Peyer's patch (tissue), 4 donors: ENCODE data around the gene CCDC187. TPM values are rescaled to one million over a fixed set of nuclear protein-coding genes. Genes with fewer than 3 reads are reported as not detected.
"Not testable (repeated sequence)": the region's sequence is repeated elsewhere in the genome, so short reads cannot be mapped to it uniquely, and the experiment has no call there.

ENCODE experiments used
- DNase-seq, 3 donors: peaks; one replicate each; pipeline ENCODE4 v3.0.0-alpha.2; 2017 to 2019
- H3K27ac ChIP-seq, 4 donors: fragments of 200-600 bp; sonication (generic); one replicate each; pipeline ENCODE4 v1.5.1; 2016 to 2019
- H3K27me3 ChIP-seq, 2 donors: fragments of 200-600 bp; sonication (generic); one replicate each; pipeline ENCODE4 v1.5.1; 2019
- H3K36me3 ChIP-seq, 3 donors: fragments of 200-600 bp; sonication (generic); one replicate each; pipeline ENCODE4 v1.5.1; 2016 to 2019
- H3K4me1 ChIP-seq, 4 donors: fragments of 200-600 bp; sonication (generic); one replicate each; pipeline ENCODE4 v1.5.1; 2016 to 2019
- H3K4me3 ChIP-seq, 4 donors: fragments of 200-600 bp; sonication (generic); 1 replicate in 3 of 4; 2 replicates in 1 of 4; pipeline ENCODE4 v1.5.1; 2016 to 2019; ENCODE audit warnings: mild to moderate bottlenecking in 1 of 4
- H3K9me3 ChIP-seq, 4 donors: fragments of 200-600 bp; sonication (generic); one replicate each; pipeline ENCODE4 v1.5.1; 2016 to 2019; ENCODE audit warnings: mild to moderate bottlenecking in 1 of 4
- POLR2A ChIP-seq, 2 donors: fragments of 450-650 bp; IDR thresholded peaks; one replicate each; pipeline ENCODE4 v1.5.1; 2017; ENCODE audit warnings: antibody characterized with exemption in 2 of 2, mild to moderate bottlenecking in 2 of 2, moderate library complexity in 2 of 2
- total RNA-seq, 4 donors: library from RNA; depleted of rRNA; stranded (reverse); fragments of >200 nt; gene quantifications; one replicate each; pipeline ENCODE4 v1.1.0, GENCODE V29; 2016
- TF ChIP-seq, protein P1 (sequence below), 6 experiments: fragments of 450-650 bp in 4 of 6; fragments of 200-600 bp in 2 of 6; sonication (generic) in 1 of 6; IDR thresholded peaks; one replicate each; pipeline ENCODE4 v1.5.1; 2017 to 2019; ENCODE audit warnings: antibody characterized with exemption in 6 of 6, mild to moderate bottlenecking in 3 of 6, moderate library complexity in 1 of 6

CCDC187 gene
- total RNA-seq, 4 donors from 2014 or later, result 0.35 to 1.0 (median 0.67) TPM; not detected in 1

DNA sequence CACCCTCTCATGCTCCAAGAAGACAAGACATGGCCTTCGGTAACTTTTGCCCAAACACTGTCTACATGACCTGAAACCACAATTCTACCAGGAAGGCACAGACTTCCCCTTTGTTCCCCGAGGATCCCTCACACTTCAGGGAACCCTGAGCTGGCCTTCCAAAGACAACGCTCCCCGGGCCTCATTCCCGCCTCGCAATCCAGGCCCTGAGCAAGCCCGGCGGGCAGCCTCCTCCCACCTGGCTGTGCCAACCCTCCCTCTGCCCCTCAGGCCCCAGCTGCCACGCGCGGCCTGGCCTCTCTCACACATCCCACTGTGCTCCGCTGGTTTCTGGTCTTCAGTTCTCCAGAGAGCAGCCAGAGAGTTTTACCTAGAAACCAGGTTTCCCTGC is 65.6 kb downstream of the CCDC187 start:
- Histone ChIP-seq H3K9me3 (no peaks in the 10 kb centered on the region), H3K36me3 (peaks cover 0 to 18% (median 0%) of the 10 kb centered on the region in 3 donors), H3K27ac (peak overlapping the region in 1 of 4 donors; percentile 33), H3K4me3 (no peak overlapping the region), H3K27me3 (no peaks in the 10 kb centered on the region), H3K4me1 (peaks cover 0 to 50% (median 15%) of the 10 kb centered on the region in 4 donors)
- DNase-seq, result no peak
- TF ChIP-seq, protein P1, sequence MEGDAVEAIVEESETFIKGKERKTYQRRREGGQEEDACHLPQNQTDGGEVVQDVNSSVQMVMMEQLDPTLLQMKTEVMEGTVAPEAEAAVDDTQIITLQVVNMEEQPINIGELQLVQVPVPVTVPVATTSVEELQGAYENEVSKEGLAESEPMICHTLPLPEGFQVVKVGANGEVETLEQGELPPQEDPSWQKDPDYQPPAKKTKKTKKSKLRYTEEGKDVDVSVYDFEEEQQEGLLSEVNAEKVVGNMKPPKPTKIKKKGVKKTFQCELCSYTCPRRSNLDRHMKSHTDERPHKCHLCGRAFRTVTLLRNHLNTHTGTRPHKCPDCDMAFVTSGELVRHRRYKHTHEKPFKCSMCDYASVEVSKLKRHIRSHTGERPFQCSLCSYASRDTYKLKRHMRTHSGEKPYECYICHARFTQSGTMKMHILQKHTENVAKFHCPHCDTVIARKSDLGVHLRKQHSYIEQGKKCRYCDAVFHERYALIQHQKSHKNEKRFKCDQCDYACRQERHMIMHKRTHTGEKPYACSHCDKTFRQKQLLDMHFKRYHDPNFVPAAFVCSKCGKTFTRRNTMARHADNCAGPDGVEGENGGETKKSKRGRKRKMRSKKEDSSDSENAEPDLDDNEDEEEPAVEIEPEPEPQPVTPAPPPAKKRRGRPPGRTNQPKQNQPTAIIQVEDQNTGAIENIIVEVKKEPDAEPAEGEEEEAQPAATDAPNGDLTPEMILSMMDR (IDR thresholded peaks at IDR 0.05), result no peak

DNA sequence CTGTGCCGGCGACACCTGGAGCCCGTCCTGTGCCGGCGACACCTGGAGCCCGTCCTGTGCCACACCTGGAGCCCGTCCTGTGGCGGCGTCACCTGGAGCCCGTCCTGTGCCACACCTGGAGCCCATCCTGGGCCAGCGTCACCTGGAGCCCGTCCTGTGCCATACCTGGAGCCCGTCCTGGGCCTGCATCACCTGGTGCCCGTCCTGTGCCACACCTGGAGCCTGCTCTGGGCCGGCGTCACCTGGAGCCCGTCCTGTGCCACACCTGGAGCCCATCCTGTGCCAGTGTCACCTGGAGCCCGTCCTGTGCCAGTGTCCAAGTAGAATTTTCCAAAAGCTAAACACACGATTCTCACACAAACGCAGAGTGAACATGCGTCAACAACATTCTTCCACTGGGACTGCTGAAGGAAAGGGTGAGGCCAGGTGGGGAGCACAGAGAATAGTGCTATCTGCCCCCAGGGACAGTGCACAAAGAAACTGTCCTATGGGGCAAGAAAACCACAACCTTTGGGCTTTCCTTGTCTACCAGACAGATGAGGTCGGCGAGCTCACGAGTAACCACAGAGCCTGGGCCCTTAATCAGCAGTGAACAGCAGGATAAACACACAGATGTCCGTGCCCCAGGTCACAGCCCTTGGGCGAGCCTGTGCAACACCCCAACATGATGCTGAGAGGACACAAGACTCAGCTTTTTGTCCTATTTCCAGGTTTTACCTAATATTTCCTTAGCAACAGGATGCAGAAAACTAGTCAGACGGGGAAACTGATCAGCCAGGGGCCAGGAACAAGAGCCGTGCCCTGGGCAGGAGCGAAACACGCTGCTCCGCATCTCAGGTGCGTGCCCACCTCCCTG is 66.2 kb downstream of the CCDC187 start:
- no peaks in the 10 kb centered on the region for H3K9me3 ChIP-seq
- no peak overlapping the region for H3K4me3 ChIP-seq
- DNase-seq, result no peak
- peaks cover 0 to 44% (median 12%) of the 10 kb centered on the region in 4 donors for H3K4me1 ChIP-seq
- peaks cover 0 to 18% (median 0%) of the 10 kb centered on the region in 3 donors for H3K36me3 ChIP-seq
- no peaks in the 10 kb centered on the region for H3K27me3 ChIP-seq
- H3K27ac ChIP-seq, result peak overlapping the region in 1 of 4 donors; percentile 33
- no peak for TF ChIP-seq POLR2A (IDR thresholded peaks at IDR 0.05)

GRCh38 chr9:136236471-136237410 is 67.2 kb downstream of the CCDC187 start:
- not testable (repeated sequence) for H3K9me3 ChIP-seq, H3K27me3 ChIP-seq, H3K27ac ChIP-seq, H3K4me3 ChIP-seq, DNase-seq
- H3K4me1 ChIP-seq, result peaks cover 0 to 37% (median 7%) of the 10 kb centered on the region in 4 donors
- H3K36me3 ChIP-seq, result peaks cover 0 to 18% (median 0%) of the 10 kb centered on the region in 3 donors

- no peaks in the 10 kb centered on the region for H3K27me3 ChIP-seq
- TF ChIP-seq, protein P1 (IDR thresholded peaks at IDR 0.05), result no peak
- no peak for TF ChIP-seq POLR2A (IDR thresholded peaks at IDR 0.05)
- H3K27ac ChIP-seq, result no peak overlapping the region
- no peak for DNase-seq
- H3K36me3 ChIP-seq, result peaks cover 0 to 18% (median 0%) of the 10 kb centered on the region in 3 donors
- H3K4me3 ChIP-seq, result no peak overlapping the region
- peaks cover 0 to 33% (median 7%) of the 10 kb centered on the region in 4 donors for H3K4me1 ChIP-seq
- no peaks in the 10 kb centered on the region for H3K9me3 ChIP-seq
Measured at GRCh38 chr9:136235709-136236455, 68.0 kb downstream of the CCDC187 start.

DNA sequence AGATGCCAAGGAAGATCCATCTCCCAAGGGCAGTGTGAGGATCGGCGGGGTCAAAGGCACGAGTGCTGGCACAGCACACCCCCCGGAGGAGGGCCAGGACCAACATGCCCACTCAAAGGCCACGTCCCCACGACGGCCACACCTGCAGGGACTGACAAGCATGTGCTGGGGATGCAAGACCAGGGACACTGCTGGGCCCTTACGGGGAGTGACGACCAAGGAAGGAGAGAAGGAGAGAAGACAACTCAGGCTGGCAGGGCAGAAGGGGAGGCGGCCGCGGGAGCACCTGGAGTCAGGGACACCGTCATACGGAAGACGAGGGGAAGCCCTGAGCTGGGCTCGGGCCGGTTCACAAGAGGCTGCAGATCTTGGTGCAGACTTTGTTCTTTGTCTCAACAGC is 68.7 kb downstream of the CCDC187 start:
- Histone ChIP-seq H3K27ac (no peak overlapping the region), H3K4me1 (peaks cover 0 to 26% (median 3%) of the 10 kb centered on the region in 4 donors), H3K36me3 (peaks cover 0 to 18% (median 0%) of the 10 kb centered on the region in 3 donors), H3K4me3 (no peak overlapping the region), H3K9me3 (no peaks in the 10 kb centered on the region), H3K27me3 (no peaks in the 10 kb centered on the region)
- no peak for DNase-seq
- TF ChIP-seq POLR2A (IDR thresholded peaks at IDR 0.05), result no peak
- TF ChIP-seq, protein P1 (IDR thresholded peaks at IDR 0.05), result no peak

DNA sequence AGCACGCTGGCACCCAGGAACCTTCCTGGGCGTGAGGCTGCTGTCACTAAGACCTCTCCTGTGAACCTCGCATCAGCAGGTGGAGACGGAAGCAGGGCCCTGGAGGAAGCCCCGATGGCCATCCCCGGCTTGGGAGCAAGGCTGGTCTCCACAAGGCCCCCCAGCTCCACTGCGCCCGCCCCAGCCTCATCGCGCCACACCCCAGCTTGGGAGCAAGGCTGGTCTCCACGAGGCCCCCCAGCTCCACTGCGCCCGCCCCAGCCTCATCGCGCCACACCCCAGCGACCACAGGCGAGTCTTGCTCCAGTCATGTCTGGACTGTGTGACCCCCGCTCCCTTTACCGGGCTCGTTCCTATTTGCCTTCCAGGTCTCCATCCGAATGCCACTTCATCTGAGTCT is 69.3 kb downstream of the CCDC187 start:
- no peak for TF ChIP-seq POLR2A (IDR thresholded peaks at IDR 0.05)
- TF ChIP-seq, protein P1 (IDR thresholded peaks at IDR 0.05), result no peak
- Histone ChIP-seq H3K36me3 (peaks cover 0 to 18% (median 0%) of the 10 kb centered on the region in 3 donors), H3K27ac (no peak overlapping the region), H3K4me1 (peaks cover 0 to 22% (median 3%) of the 10 kb centered on the region in 4 donors), H3K27me3 (no peaks in the 10 kb centered on the region), H3K4me3 (no peak overlapping the region), H3K9me3 (no peaks in the 10 kb centered on the region)
- DNase-seq, result no peak
